HG02588 (cell line): ENCODE measurements around the gene PAX5.

Experiments
- ATAC-seq: cut with Tn5 transposase; IDR thresholded peaks from one replicate; pipeline ENCODE4 v1.9.1; 2021; ENCODE audit warnings: mild to moderate bottlenecking, moderate library complexity; ENCODE audit not compliant: unreplicated experiment

The PAX5 gene

DNA sequence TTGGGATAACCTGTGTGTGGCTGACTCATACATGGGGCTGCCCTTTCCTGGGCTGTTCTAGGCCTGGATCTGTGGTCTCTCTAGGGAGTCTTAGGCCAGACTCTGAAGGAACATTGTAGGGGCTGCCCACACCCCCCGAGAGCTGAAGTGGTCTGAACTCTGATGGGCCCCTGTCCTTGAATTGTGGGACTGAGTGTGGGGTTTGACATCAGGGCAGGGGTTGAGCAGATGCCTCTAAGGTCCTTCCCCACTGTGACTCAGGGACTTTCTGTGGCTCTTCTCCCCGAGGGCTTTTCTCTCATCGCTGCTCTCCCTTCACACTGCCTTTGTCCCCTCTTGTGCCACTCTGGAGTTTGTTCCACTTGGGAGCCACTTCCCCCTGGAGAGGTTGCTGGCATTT lies 246.4 kb downstream of the PAX5 start:
- ATAC-seq: no peak
